ENCODE data around the gene CARMIL1. TPM values are rescaled to one million over a fixed set of nuclear protein-coding genes. Genes with fewer than 3 reads are reported as not detected.

The CARMIL1 gene
- total and polyA plus RNA-seq, 10 of the 15 experiments (the other 5 are each of a cell fraction or from before 2014, with no cell fraction given): 6.4 to 18.1 (median 10.3) TPM

- Histone ChIP-seq H3K27me3 (replicated peaks in 1 of 2; ENCODE audit: control insufficient read depth in 2 of 2, insufficient read depth in 2 of 2, low read length in 1 of 2) (no peaks in the 10 kb centered on the region), H3K36me3 (ENCODE audit: control insufficient read depth in 2 of 2, insufficient read depth in 2 of 2, low read length in 1 of 2) (peaks cover 0 to under 1% of the 10 kb centered on the region in 2 experiments; a peak in 1 of 4 replicates), H3K79me2 (ENCODE audit: control insufficient read depth, insufficient read depth, low read length) (no peaks in the 10 kb centered on the region), H3K9me3 (replicated peaks; ENCODE audit: control insufficient read depth, insufficient read depth, low read length) (no peaks in the 10 kb centered on the region), H2AFZ (ENCODE audit: control insufficient read depth, low read depth, low read length) (no peak overlapping the region), H3K4me3 (no peak overlapping the region), H3K27ac (ENCODE audit: control insufficient read depth, insufficient read depth) (no peak overlapping the region), H4K20me1 (ENCODE audit: control insufficient read depth, insufficient read depth) (no peaks in the 10 kb centered on the region), H3K4me2 (ENCODE audit: control insufficient read depth, insufficient read depth) (no peak overlapping the region), H3K9ac (ENCODE audit: control insufficient read depth, insufficient read depth, low read length) (no peak overlapping the region), H3K4me1 (ENCODE audit: control insufficient read depth, insufficient read depth, low read length) (no peaks in the 10 kb centered on the region)
- ChIA-PET RAD21 (ENCODE audit: unreplicated experiment) (interaction anchor here (1.0 kb wide), 1 partner anchor 19 kb away, joined by 3 read pairs; no protein-coding TSS in a partner anchor), POLR2A (interaction anchor here (1.1 to 1.5 kb wide), 2 partner anchors 8 to 62 kb away, joined by 4 read pairs; no protein-coding TSS in a partner anchor), CTCF (interaction anchor here (1.0 to 1.5 kb wide), 2 partner anchors 15 to 90 kb away, joined by 3 to 4 read pairs; no protein-coding TSS in a partner anchor), SMC1A (ENCODE audit: uncharacterized antibody, unreplicated experiment) (interaction anchor here (0.9 to 1.4 kb wide), 5 partner anchors 15 to 64 kb away, joined by 3 to 5 read pairs (median 3); no protein-coding TSS in a partner anchor)
- in situ Hi-C loops (cut with MboI) (no loop called here), intact Hi-C loops (cut with micrococcal nuclease; ENCODE audit: unreplicated experiment) (no loop called here)
- FAIRE-seq (no peak), ATAC-seq (no peak), DNase-seq (ENCODE audit: low read depth, low spot score) (no peak)
- TF ChIP-seq EED (IDR thresholded peaks at IDR 0.05; ENCODE audit: low read depth) (no peak), IRF4 (IDR thresholded peaks at IDR 0.05; ENCODE audit: low read depth, low read length) (no peak), NFXL1 (IDR thresholded peaks at IDR 0.05; ENCODE audit: borderline replicate concordance) (no peak), MXI1 (IDR thresholded peaks at IDR 0.05; ENCODE audit: low read depth, low read length) (no peak), CBX3 (IDR thresholded peaks at IDR 0.05; ENCODE audit: borderline replicate concordance, low read depth) (no peak), SMC3 (IDR thresholded peaks at IDR 0.05; ENCODE audit: borderline replicate concordance, low read length) (no peak), MAX (IDR thresholded peaks at IDR 0.05; ENCODE audit: low read depth, low read length) (no peak), EP300 (IDR thresholded peaks at IDR 0.05; ENCODE audit: borderline replicate concordance in 1 of 2, control insufficient read depth in 1 of 2, low read depth in 2 of 2, low read length in 2 of 2) (no peak), NR2C2 (IDR thresholded peaks at IDR 0.05; ENCODE audit: borderline replicate concordance, control insufficient read depth, insufficient read length, low read depth) (no peak), CBX5 (IDR thresholded peaks at IDR 0.05; ENCODE audit: low read depth) (no peak), ZSCAN29 (IDR thresholded peaks at IDR 0.05) (no peak), SP1 (IDR thresholded peaks at IDR 0.05; ENCODE audit: low read depth, low read length) (no peak)
- TF ChIP-seq, protein P1, sequence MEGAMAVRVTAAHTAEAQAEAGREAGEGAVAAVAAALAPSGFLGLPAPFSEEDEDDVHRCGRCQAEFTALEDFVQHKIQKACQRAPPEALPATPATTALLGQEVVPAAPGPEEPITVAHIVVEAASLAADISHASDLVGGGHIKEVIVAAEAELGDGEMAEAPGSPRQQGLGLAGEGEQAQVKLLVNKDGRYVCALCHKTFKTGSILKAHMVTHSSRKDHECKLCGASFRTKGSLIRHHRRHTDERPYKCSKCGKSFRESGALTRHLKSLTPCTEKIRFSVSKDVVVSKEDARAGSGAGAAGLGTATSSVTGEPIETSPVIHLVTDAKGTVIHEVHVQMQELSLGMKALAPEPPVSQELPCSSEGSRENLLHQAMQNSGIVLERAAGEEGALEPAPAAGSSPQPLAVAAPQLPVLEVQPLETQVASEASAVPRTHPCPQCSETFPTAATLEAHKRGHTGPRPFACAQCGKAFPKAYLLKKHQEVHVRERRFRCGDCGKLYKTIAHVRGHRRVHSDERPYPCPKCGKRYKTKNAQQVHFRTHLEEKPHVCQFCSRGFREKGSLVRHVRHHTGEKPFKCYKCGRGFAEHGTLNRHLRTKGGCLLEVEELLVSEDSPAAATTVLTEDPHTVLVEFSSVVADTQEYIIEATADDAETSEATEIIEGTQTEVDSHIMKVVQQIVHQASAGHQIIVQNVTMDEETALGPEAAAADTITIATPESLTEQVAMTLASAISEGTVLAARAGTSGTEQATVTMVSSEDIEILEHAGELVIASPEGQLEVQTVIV (IDR thresholded peaks at IDR 0.05; ENCODE audit: borderline replicate concordance, partially characterized antibody): no peak
- BruUV-seq (replicated peaks): no TSS peak
- WGBS (ENCODE audit: insufficient coverage, insufficient replicate concordance, low lambda C conversion rate, missing lambda C conversion rate): 52% methylated on average over 7 of the region's 7 CpGs
These were observed 152.3 kb downstream of the CARMIL1 start for GRCh38 chr6:25431306-25431974.
